PC-9 (cell line): ENCODE data around the gene OSBPL3. TPM values are rescaled to one million over a fixed set of nuclear protein-coding genes. Genes with fewer than 3 reads are reported as not detected.

Experiments
- BruUV-seq: library from RNA; stranded (reverse); fragments of 400-500 nt; replicated peaks from 2 replicates; lab custom pipeline; 2021; lab: Mats Ljungman, UMichigan
- CTCF ChIA-PET: fragments of 300-600 bp; sonication (Branson Sonifier 250); formaldehyde crosslinking; loops from one replicate; lab custom pipeline; 2022; ENCODE audit warnings: antibody characterized with exemption; lab: Charles Lee
- POLR2A ChIA-PET: fragments of 300-600 bp; sonication (Branson Sonifier 250); formaldehyde crosslinking; loops from one replicate; lab custom pipeline; 2022; ENCODE audit warnings: antibody characterized with exemption; ENCODE audit not compliant: unreplicated experiment; lab: Charles Lee
- DNase-seq, 2 experiments: peaks; one replicate each; pipeline versions ENCODE4 v3.0.0 to v3.0.0-alpha.2; 2015 to 2022; ENCODE audit warnings: mixed read lengths in 1 of 2
- H2AFZ ChIP-seq: fragments of 200-600 bp; sonication (generic); 2 replicates; pipeline ENCODE4 v1.8.1; 2017; ENCODE audit warnings: antibody characterized with exemption
- H3F3A ChIP-seq: fragments of 200-600 bp; sonication (generic); 2 replicates; pipeline ENCODE4 v1.8.1; 2017; ENCODE audit warnings: antibody characterized with exemption, mild to moderate bottlenecking, low read depth; ENCODE audit not compliant: insufficient read depth
- H3K27ac ChIP-seq: fragments of 200-600 bp; sonication (generic); 2 replicates; pipeline ENCODE4 v1.6.1; 2016; ENCODE audit warnings: mixed run types
- H3K27me3 ChIP-seq: fragments of 200-600 bp; sonication (generic); 2 replicates; pipeline ENCODE4 v1.6.1; 2016; ENCODE audit warnings: low read depth, mixed run types; ENCODE audit not compliant: insufficient read depth
- H3K36me3 ChIP-seq: fragments of 200-600 bp; sonication (generic); 2 replicates; pipeline ENCODE4 v1.6.1; 2016; ENCODE audit warnings: low read depth, mixed run types
- H3K4me1 ChIP-seq: fragments of 200-600 bp; sonication (generic); replicated peaks from 2 replicates; pipeline ENCODE4 v1.6.1; 2016; ENCODE audit warnings: mixed run types; ENCODE audit not compliant: insufficient read depth
- H3K4me2 ChIP-seq: fragments of 200-600 bp; sonication (generic); 2 replicates; pipeline ENCODE4 v1.6.1; 2017; ENCODE audit warnings: mixed run types
- H3K4me3 ChIP-seq: fragments of 200-600 bp; sonication (generic); 2 replicates; pipeline ENCODE4 v1.6.1; 2016; ENCODE audit warnings: mixed run types
- H3K79me2 ChIP-seq: fragments of 200-600 bp; sonication (generic); 2 replicates; pipeline ENCODE4 v1.6.1; 2017; ENCODE audit warnings: low read depth, mixed run types
- H3K9me2 ChIP-seq: fragments of 200-600 bp; sonication (generic); 2 replicates; pipeline ENCODE4 v1.8.1; 2017; ENCODE audit warnings: mild to moderate bottlenecking; ENCODE audit not compliant: insufficient read depth
- H3K9me3 ChIP-seq: fragments of 200-600 bp; sonication (generic); 2 replicates; pipeline ENCODE4 v1.8.1; 2016; ENCODE audit warnings: low read depth; ENCODE audit not compliant: insufficient read depth
- H4K20me1 ChIP-seq: fragments of 200-600 bp; sonication (generic); 2 replicates; pipeline ENCODE4 v1.8.1; 2017; ENCODE audit not compliant: insufficient read depth
- EZH2 ChIP-seq: fragments of 200-600 bp; sonication (generic); IDR thresholded peaks from 2 replicates; pipeline ENCODE4 v1.8.0; 2017; ENCODE audit warnings: antibody characterized with exemption, low read depth
- intact Hi-C: fragments of 100-400 bp; cut with micrococcal nuclease; formaldehyde crosslinking; loops from one replicate; pipeline ENCODE4 v1.10.0; 2022; ENCODE audit not compliant: unreplicated experiment
- total RNA-seq: library from RNA; stranded (reverse); gene quantifications from 2 replicates; pipeline ENCODE4 v1.2.3, GENCODE V29; 2021
- TF ChIP-seq, protein P1 (sequence below): fragments of 200-600 bp; sonication (generic); conservative IDR thresholded peaks from 2 replicates; pipeline ENCODE4 v1.6.1; 2017; ENCODE audit warnings: mixed run types, antibody characterized with exemption, mild to moderate bottlenecking, moderate library complexity

Gene OSBPL3
- total RNA-seq, 1 experiment from 2014 or later, result 87.6 TPM

DNA sequence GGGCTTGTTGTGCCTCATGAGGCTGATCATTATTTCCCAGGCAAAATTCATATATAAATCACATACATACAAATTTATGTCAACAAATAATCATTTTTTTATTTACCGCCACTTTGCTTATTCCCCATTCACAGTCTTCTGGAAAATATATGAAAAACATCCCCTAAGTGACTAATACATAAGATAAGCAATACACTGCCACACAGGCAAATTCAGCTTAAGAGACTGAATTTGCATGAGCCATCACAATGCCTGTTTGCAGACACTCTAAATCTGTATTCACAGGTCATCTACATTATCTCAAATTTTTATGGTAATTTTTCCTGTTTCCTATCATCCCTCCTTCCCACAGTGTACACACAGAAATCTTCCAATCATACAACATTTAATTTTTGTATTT lies 13.2 kb downstream of the OSBPL3 start:
- Histone ChIP-seq H3K79me2 (peaks cover 93% of the 10 kb centered on the region), H3K4me1 (peaks cover 63% of the 10 kb centered on the region), H3K4me2 (peak overlapping the region; percentile 67), H3K27me3 (no peaks in the 10 kb centered on the region), H3K4me3 (no peak overlapping the region), H3K36me3 (no peaks in the 10 kb centered on the region), H3K27ac (peak overlapping the region; percentile 63), H4K20me1 (no peaks in the 10 kb centered on the region), H3K9me2 (no peaks in the 10 kb centered on the region), H3K9me3 (no peaks in the 10 kb centered on the region), H3F3A (peaks cover 42% of the 10 kb centered on the region), H2AFZ (no peak overlapping the region)
- intact Hi-C loops, result loop anchor here (1.0 kb wide), 1 partner anchor 61 kb away; no protein-coding TSS in a partner anchor
- BruUV-seq, result no TSS peak
- no peak for TF ChIP-seq EZH2
- TF ChIP-seq, protein P1, sequence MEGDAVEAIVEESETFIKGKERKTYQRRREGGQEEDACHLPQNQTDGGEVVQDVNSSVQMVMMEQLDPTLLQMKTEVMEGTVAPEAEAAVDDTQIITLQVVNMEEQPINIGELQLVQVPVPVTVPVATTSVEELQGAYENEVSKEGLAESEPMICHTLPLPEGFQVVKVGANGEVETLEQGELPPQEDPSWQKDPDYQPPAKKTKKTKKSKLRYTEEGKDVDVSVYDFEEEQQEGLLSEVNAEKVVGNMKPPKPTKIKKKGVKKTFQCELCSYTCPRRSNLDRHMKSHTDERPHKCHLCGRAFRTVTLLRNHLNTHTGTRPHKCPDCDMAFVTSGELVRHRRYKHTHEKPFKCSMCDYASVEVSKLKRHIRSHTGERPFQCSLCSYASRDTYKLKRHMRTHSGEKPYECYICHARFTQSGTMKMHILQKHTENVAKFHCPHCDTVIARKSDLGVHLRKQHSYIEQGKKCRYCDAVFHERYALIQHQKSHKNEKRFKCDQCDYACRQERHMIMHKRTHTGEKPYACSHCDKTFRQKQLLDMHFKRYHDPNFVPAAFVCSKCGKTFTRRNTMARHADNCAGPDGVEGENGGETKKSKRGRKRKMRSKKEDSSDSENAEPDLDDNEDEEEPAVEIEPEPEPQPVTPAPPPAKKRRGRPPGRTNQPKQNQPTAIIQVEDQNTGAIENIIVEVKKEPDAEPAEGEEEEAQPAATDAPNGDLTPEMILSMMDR, result no peak
- POLR2A ChIA-PET, result interaction anchor here (0.6 kb wide), 2 partner anchors 13 to 15 kb away, joined by 3 to 4 read pairs; no protein-coding TSS in a partner anchor
- CTCF ChIA-PET, result interaction anchor here (0.5 to 0.6 kb wide), 2 partner anchors 44 to 62 kb away, joined by 3 to 5 read pairs; no protein-coding TSS in a partner anchor
- peak in 1 of 2 experiments; percentile 51 for DNase-seq

DNA sequence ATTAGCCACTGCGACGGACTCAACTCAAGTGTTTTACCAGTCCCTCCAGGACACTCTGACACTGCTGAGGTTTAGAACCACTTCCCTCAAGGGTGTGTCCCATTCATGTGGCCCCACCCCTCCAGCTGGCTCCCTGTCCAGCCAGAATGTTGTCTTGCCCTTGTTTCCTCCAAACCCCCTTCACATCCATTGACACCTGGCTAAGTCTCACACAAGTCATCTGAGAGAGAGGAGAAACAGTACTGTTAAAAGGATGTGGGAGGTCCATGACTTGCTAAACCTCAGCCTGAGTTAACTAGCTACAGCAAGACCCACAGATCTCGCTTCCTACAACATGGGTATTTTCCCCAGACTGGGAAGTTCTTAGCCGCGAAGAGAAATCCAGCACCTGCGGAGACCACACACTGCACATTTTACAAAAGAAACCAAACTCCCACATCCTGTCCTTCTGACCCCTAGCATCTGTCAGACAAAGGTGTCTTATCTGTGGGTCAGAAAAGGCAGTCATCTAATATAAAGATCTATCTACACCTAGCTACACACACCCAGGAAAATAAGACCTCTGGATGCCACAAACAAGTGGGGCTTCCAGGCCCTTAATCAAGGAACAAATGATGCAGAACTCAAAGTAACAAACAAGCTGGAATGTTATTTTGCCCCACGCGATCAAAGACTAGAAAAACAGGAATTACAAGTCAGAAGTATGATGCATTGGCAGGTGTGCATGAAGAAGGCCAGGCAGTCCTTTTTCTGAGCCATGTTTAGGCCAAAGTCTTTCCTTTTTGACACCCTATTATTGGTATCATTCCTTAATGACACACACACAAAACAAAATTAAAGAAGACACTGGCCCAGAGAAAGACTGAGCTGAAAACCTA lies 13.9 kb downstream of the OSBPL3 start:
- Histone ChIP-seq H3F3A (peaks cover 39% of the 10 kb centered on the region), H3K4me3 (peak overlapping the region; percentile 10; the same call in 1 of the 2 replicates), H3K4me1 (peaks cover 56% of the 10 kb centered on the region), H3K79me2 (peaks cover 93% of the 10 kb centered on the region), H3K9me3 (no peaks in the 10 kb centered on the region), H4K20me1 (no peaks in the 10 kb centered on the region), H3K27ac (peak overlapping the region; percentile 63), H3K9me2 (no peaks in the 10 kb centered on the region), H2AFZ (no peak overlapping the region), H3K4me2 (peak overlapping the region; percentile 67), H3K36me3 (no peaks in the 10 kb centered on the region), H3K27me3 (no peaks in the 10 kb centered on the region)
- intact Hi-C loops, result loop anchor here (1.0 kb wide), 1 partner anchor 60 kb away; no protein-coding TSS in a partner anchor
- no TSS peak for BruUV-seq
- ChIA-PET CTCF (interaction anchor here (0.5 to 1.2 kb wide), 3 partner anchors 43 to 65 kb away, joined by 3 to 5 read pairs (median 3); no protein-coding TSS in a partner anchor), POLR2A (interaction anchor here (0.5 to 0.6 kb wide), 3 partner anchors 13 to 140 kb away, joined by 3 to 10 read pairs (median 4); no protein-coding TSS in a partner anchor)
- DNase-seq, result peak; percentile 72 to 95
- TF ChIP-seq EZH2, result no peak
- TF ChIP-seq, protein P1, result no peak

DNA sequence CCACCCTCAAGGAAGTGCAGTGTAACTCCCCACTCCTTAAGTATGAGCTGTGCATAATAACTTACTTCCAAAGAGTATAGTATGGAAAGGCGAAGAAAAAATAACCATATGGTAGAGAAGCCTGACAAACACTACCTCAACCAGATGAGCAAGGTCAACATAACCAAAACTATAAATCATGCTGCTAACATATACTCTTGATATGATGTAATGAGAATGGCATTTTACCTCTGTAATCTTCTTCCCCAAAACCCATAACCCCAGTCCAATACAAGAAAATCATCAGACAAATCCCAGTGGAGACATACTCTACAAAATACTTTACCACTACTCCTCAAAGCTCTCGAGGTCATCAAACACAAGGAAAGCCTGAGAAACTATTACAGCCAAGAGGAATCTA lies 15.8 kb downstream of the OSBPL3 start:
- Histone ChIP-seq H3K4me1 (peaks cover 48% of the 10 kb centered on the region), H3K27ac (no peak overlapping the region), H4K20me1 (no peaks in the 10 kb centered on the region), H3K4me3 (no peak overlapping the region), H3K9me3 (no peaks in the 10 kb centered on the region; the same call in 1 of the 2 replicates), H3K36me3 (no peaks in the 10 kb centered on the region), H3K9me2 (no peaks in the 10 kb centered on the region), H2AFZ (no peak overlapping the region), H3F3A (peaks cover 32% of the 10 kb centered on the region), H3K4me2 (peak overlapping the region; percentile 13; the same call in 1 of the 2 replicates), H3K27me3 (no peaks in the 10 kb centered on the region), H3K79me2 (peaks cover 93% of the 10 kb centered on the region)
- BruUV-seq, result no TSS peak
- TF ChIP-seq EZH2, result no peak
- TF ChIP-seq, protein P1, result no peak
- CTCF ChIA-PET, result no interaction called here
- intact Hi-C loops, result no loop called here
- POLR2A ChIA-PET, result no interaction called here
- DNase-seq, result no peak
